Mononuclear cell (primary cell): Measurements from ENCODE around the gene CT45A6. TPM values are rescaled to one million over a fixed set of nuclear protein-coding genes. Genes with fewer than 3 reads are reported as not detected.
"Not testable (repeated sequence)": the region's sequence is repeated elsewhere in the genome, so short reads cannot be mapped to it uniquely, and the experiment has no call there.

Experiments used
- H3K27me3 ChIP-seq: 2 replicates; pipeline ENCODE4 v1.6.0; 2011; ENCODE audit warnings: low read length, control low read depth; ENCODE audit not compliant: insufficient read depth
- H3K4me1 ChIP-seq: 2 replicates; pipeline ENCODE4 v1.5.1; 2011; ENCODE audit warnings: mild to moderate bottlenecking, low read length, control low read depth; ENCODE audit not compliant: insufficient read depth
- H3K4me3 ChIP-seq: 2 replicates; pipeline ENCODE4 v1.5.1; 2011; ENCODE audit warnings: mild to moderate bottlenecking, low read length, moderate library complexity
- H3K9me3 ChIP-seq: 2 replicates; pipeline ENCODE4 v1.5.1; 2011; ENCODE audit warnings: low read depth, mild to moderate bottlenecking, control low read depth, low read length
- total RNA-seq: library from RNA; depleted of rRNA; stranded (reverse); fragments of >200 nt; gene quantifications from one replicate; pipeline ENCODE4 v1.2.3, GENCODE V29; 2012

The CT45A6 gene, protein sequence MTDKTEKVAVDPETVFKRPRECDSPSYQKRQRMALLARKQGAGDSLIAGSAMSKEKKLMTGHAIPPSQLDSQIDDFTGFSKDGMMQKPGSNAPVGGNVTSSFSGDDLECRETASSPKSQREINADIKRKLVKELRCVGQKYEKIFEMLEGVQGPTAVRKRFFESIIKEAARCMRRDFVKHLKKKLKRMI
- not detected for total RNA-seq

DNA sequence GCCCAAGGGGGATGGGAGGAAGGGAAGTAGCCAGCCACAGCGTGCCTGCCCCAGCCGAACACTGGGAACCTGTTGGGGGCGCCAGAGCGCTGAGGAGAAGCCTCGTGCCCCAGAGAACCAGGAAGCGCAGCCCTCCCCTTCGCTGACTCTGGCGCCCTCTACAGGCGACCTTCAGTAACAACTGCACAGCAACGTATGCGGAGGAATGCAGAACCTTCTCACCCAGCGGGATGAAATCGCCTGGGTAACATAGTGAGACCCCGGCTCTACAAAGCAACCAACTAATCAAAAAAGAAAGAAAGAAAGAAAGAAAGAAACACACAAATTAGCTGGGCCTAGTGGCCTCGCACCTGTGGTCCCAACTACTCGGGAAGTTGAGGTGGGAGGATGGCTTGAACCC, at the start of gene CT45A6:
Gene CT45A6 (minus strand): TSS at position 101 of the 400 bp plus-strand sequence. CDS start 3,794 bp downstream, outside the sequence.
- H3K4me3 ChIP-seq, H3K9me3 ChIP-seq: not testable (repeated sequence)

GRCh38 chrX:135837180-135837579, 34.6 kb upstream of the CT45A6 start, which contains the start of gene CT45A7:
Gene CT45A7, minus strand, starts transcription at chrX:135837280. Its CDS starts 3,747 bp downstream, at chrX:135833533.
- not testable (repeated sequence) for H3K27me3 ChIP-seq, H3K4me1 ChIP-seq, H3K4me3 ChIP-seq, H3K9me3 ChIP-seq

More for the DNA sequence above, at the start of gene CT45A6:
- not testable (repeated sequence) for H3K4me1 ChIP-seq, H3K27me3 ChIP-seq

GRCh38 chrX:135819912-135820311, 17.3 kb upstream of the CT45A6 start, which contains the start of gene CT45A2:
Gene CT45A2, minus strand, starts transcription at chrX:135820012. Its CDS starts 3,747 bp downstream, at chrX:135816265.
- H3K9me3 ChIP-seq, H3K4me3 ChIP-seq, H3K27me3 ChIP-seq, H3K4me1 ChIP-seq: not testable (repeated sequence)

DNA sequence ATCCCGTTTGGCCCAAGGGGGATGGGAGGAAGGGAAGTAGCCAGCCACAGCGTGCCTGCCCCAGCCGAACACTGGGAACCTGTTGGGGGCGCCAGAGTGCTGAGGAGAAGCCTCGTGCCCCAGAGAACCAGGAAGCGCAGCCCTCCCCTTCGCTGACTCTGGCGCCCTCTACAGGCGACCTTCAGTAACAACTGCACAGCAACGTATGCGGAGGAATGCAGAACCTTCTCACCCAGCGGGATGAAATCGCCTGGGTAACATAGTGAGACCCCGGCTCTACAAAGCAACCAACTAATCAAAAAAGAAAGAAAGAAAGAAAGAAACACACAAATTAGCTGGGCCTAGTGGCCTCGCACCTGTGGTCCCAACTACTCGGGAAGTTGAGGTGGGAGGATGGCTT, 17.2 kb downstream of the CT45A6 start, which contains the start of gene CT45A5:
Gene CT45A5 (minus strand): TSS at position 101 of the 400 bp plus-strand sequence. CDS start 3,774 bp downstream, outside the sequence.
- H3K9me3 ChIP-seq, H3K4me3 ChIP-seq, H3K4me1 ChIP-seq, H3K27me3 ChIP-seq: not testable (repeated sequence)

DNA sequence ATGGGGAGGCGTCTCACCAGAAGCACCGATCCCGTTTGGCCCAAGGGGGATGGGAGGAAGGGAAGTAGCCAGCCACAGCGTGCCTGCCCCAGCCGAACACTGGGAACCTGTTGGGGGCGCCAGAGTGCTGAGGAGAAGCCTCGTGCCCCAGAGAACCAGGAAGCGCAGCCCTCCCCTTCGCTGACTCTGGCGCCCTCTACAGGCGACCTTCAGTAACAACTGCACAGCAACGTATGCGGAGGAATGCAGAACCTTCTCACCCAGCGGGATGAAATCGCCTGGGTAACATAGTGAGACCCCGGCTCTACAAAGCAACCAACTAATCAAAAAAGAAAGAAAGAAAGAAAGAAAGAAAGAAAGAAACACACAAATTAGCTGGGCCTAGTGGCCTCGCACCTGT, 34.5 kb downstream of the CT45A6 start, which contains the start of gene CT45A3:
Gene CT45A3 (minus strand): TSS at position 101 of the 400 bp plus-strand sequence. CDS start 3,747 bp downstream, outside the sequence.
- H3K9me3 ChIP-seq, H3K4me1 ChIP-seq, H3K27me3 ChIP-seq, H3K4me3 ChIP-seq: not testable (repeated sequence)

DNA sequence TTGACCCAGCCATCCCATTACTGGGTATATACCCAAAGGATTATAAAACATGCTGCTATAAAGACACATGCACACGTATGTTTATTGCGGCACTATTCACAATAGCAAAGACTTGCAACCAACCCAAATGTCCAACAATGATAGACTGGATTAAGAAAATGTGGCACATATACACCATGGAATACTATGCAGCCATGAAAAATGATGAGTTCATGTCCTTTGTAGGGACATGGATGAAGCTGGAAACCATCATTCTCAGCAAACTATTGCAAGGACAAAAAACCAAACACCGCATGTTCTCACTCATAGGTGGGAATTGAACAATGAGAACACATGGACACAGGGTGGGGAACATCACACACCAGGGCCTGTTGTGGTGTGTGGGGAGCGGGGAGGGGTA, 57.8 kb downstream of the CT45A6 start:
- not testable (repeated sequence) for H3K4me3 ChIP-seq, H3K4me1 ChIP-seq, H3K27me3 ChIP-seq, H3K9me3 ChIP-seq

Other genes starting within 250 kb of the CT45A6 start
- gene CT45A1, start 89.1 kb downstream of the CT45A6 start, total RNA-seq = not detected
- gene CT45A3, start 34.6 kb downstream of the CT45A6 start, total RNA-seq = not detected
- gene CT45A5, start 17.3 kb downstream of the CT45A6 start, total RNA-seq = not detected
- gene CT45A2, start 17.2 kb upstream of the CT45A6 start, total RNA-seq = not detected
- not detected for gene CT45A7, start 34.5 kb upstream of the CT45A6 start, total RNA-seq
- gene CT45A8, start 51.8 kb upstream of the CT45A6 start, total RNA-seq = not detected
- gene CT45A9, start 69.0 kb upstream of the CT45A6 start, total RNA-seq = not detected
- not detected for gene CT45A10, start 90.7 kb upstream of the CT45A6 start, total RNA-seq
- gene SAGE1, start 90.9 kb upstream of the CT45A6 start, total RNA-seq = not detected
- 36.6 TPM for gene MMGT1, start 171.2 kb upstream of the CT45A6 start, total RNA-seq
- 21.7 TPM for gene SLC9A6, start 182.6 kb upstream of the CT45A6 start, total RNA-seq